ENCODE data around the gene KRTAP10-6.

DNA sequence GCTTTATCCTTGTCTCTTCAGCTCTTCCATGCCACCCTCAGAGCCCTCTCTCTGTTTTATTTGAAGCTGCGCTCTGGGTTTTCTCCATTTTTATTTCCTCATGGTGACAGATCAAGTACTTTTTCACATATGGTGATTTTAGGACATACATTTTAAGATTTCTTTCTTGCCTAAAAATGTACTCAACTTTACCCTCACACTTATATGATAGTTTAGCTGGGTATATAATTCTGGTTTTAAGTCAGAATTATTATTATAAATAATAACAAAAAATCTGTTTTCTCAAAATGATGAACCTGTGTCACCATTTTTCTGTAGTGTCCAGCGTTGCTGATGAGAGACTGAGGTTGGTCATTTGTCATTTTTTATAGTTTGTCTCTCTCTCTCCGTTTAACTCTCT, 11.1 kb downstream of the KRTAP10-6 start:
- TF ChIP-seq FOXM1 (IDR thresholded peaks at IDR 0.05; ENCODE audit: borderline replicate concordance, low read depth) (no peak), RAD21 (IDR thresholded peaks at IDR 0.05; ENCODE audit: low read depth) (no peak), ZBTB7A (IDR thresholded peaks at IDR 0.05; ENCODE audit: low read depth) (no peak), CEBPB (IDR thresholded peaks at IDR 0.05) (no peak), TCF12 (IDR thresholded peaks at IDR 0.05; ENCODE audit: low read depth) (no peak)
- TF ChIP-seq, protein P1, sequence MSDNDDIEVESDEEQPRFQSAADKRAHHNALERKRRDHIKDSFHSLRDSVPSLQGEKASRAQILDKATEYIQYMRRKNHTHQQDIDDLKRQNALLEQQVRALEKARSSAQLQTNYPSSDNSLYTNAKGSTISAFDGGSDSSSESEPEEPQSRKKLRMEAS (IDR thresholded peaks at IDR 0.05), result no peak

Measured in Ishikawa (cell line).